ENCODE measurements around the gene SOCS3.

GRCh38 chr17:78365561-78366108 is 5.8 kb upstream of the SOCS3 start:
- TF ChIP-seq CTCF (IDR thresholded peaks at IDR 0.05; ENCODE audit: low read length), result no peak
- no peak for TF ChIP-seq EZH2 (IDR thresholded peaks at IDR 0.05; ENCODE audit: borderline replicate concordance, low read length)
